Panc1 (cell line): ENCODE data around the gene RPS6KA4. TPM values are rescaled to one million over a fixed set of nuclear protein-coding genes. Genes with fewer than 3 reads are reported as not detected.

ENCODE experiments used
- ATAC-seq: fragments of 200-7000 bp; cut with Tn5 transposase; 2 replicates; pipeline ENCODE4 v1.9.1; 2020; ENCODE audit warnings: mild to moderate bottlenecking, moderate library complexity
- BruUV-seq: library from RNA; stranded (reverse); fragments of 400-500 nt; replicated peaks from 2 replicates; lab custom pipeline; 2021; lab: Mats Ljungman, UMichigan
- CTCF ChIA-PET: fragments of 300-600 bp; sonication (Branson Sonifier 250); formaldehyde crosslinking; loops from one replicate; lab custom pipeline; 2022; ENCODE audit warnings: antibody characterized with exemption; lab: Charles Lee
- POLR2A ChIA-PET: fragments of 300-600 bp; sonication (Branson Sonifier 250); formaldehyde crosslinking; loops from one replicate; lab custom pipeline; 2022; ENCODE audit warnings: antibody characterized with exemption; lab: Charles Lee
- DNase-seq: peaks from one replicate; pipeline ENCODE4 v3.0.0-alpha.2; 2010; ENCODE audit warnings: low read depth, low spot score
- H3K27ac ChIP-seq: 2 replicates; pipeline ENCODE4 v1.5.1; 2011; ENCODE audit warnings: mild to moderate bottlenecking, low read length, inconsistent platforms
- H3K27me3 ChIP-seq: fragments of 200-500 bp; sonication (Bioruptor generic); 2 replicates; pipeline ENCODE4 v1.6.0; 2014; ENCODE audit warnings: low read length, inconsistent platforms; ENCODE audit not compliant: control insufficient read depth, insufficient read depth
- H3K36me3 ChIP-seq: fragments of 200-500 bp; sonication (Bioruptor generic); 2 replicates; pipeline ENCODE4 v1.5.1; 2014; ENCODE audit warnings: inconsistent platforms, mild to moderate bottlenecking, low read length, moderate library complexity; ENCODE audit not compliant: control insufficient read depth, insufficient read depth
- H3K4me1 ChIP-seq: 2 replicates; pipeline ENCODE4 v1.5.1; 2011; ENCODE audit warnings: inconsistent platforms, mild to moderate bottlenecking, low read length, moderate library complexity; ENCODE audit not compliant: control insufficient read depth, insufficient read depth
- H3K4me3 ChIP-seq, 2 experiments: 2 replicates each; pipeline ENCODE4 v1.5.1; 2011 to 2012; ENCODE audit warnings: low read depth in 2 of 2, low read length in 2 of 2, mild to moderate bottlenecking in 2 of 2, inconsistent platforms in 1 of 2, moderate library complexity in 1 of 2
- H3K9me3 ChIP-seq: fragments of 200-500 bp; sonication (Bioruptor generic); 2 replicates; pipeline ENCODE4 v1.5.1; 2014; ENCODE audit warnings: low read depth, mild to moderate bottlenecking, inconsistent platforms, low read length, moderate library complexity; ENCODE audit not compliant: control insufficient read depth, insufficient read depth
- CTCF ChIP-seq: fragments of 450-650 bp; IDR thresholded peaks from 2 replicates; pipeline ENCODE4 v1.5.1; 2017; ENCODE audit warnings: mild to moderate bottlenecking
- POLR2AphosphoS5 ChIP-seq: IDR thresholded peaks from 2 replicates; pipeline ENCODE4 v1.6.1; 2012; ENCODE audit warnings: mild to moderate bottlenecking, low read depth, low read length, moderate library complexity
- REST ChIP-seq, 2 experiments: IDR thresholded peaks; 2 replicates each; pipeline ENCODE4 v1.6.1; 2011 to 2012; ENCODE audit warnings: low read depth in 2 of 2, control low read depth in 1 of 2, low read length in 1 of 2, mild to moderate bottlenecking in 1 of 2, moderate library complexity in 1 of 2; ENCODE audit not compliant: insufficient read depth in 1 of 2
- SIN3A ChIP-seq: IDR thresholded peaks from 2 replicates; pipeline ENCODE4 v1.6.1; 2012; ENCODE audit warnings: low read depth, mild to moderate bottlenecking, low read length, moderate library complexity, borderline replicate concordance; ENCODE audit not compliant: insufficient read depth
- TCF7L2 ChIP-seq: IDR thresholded peaks from 2 replicates; pipeline ENCODE4 v1.6.1; 2011; ENCODE audit warnings: mild to moderate bottlenecking, low read depth, low read length, inconsistent platforms
- in situ Hi-C: cut with HindIII; loops from 2 replicates; pipeline ENCODE4 v1.10.0; 2016; ENCODE audit warnings: low sequenced_read_pairs, low pct_unique_long_range_greater_than_20kb
- intact Hi-C: fragments of 100-400 bp; cut with micrococcal nuclease; formaldehyde crosslinking; loops from one replicate; pipeline ENCODE4 v1.10.0; 2022; ENCODE audit not compliant: unreplicated experiment
- total RNA-seq: library from RNA; stranded (reverse); gene quantifications from one replicate; pipeline ENCODE4 v1.2.1, GENCODE V29; 2021; ENCODE audit not compliant: unreplicated experiment

RPS6KA4 gene
- total RNA-seq, 1 experiment from 2014 or later, result 74.0 TPM

- no peak for ATAC-seq
- Histone ChIP-seq H3K36me3 (no peaks in the 10 kb centered on the region), H3K27me3 (no peaks in the 10 kb centered on the region), H3K9me3 (no peaks in the 10 kb centered on the region), H3K4me3 (no peak overlapping the region), H3K27ac (no peak overlapping the region), H3K4me1 (peaks cover 32% of the 10 kb centered on the region)
- no peak for TF ChIP-seq SIN3A
- TF ChIP-seq TCF7L2, result no peak
- ChIA-PET POLR2A (no interaction called here), CTCF (interaction anchor here (0.7 to 1.0 kb wide), 3 partner anchors 24 to 32 kb away, joined by 3 to 7 read pairs (median 4); no protein-coding TSS in a partner anchor)
- no peak for DNase-seq
- no TSS peak for BruUV-seq
- intact Hi-C loops, result no loop called here
- in situ Hi-C loops, result no loop called here
These were observed 34.1 kb upstream of the RPS6KA4 start for GRCh38 chr11:64324692-64325469.

GRCh38 chr11:64327375-64327774 is 31.6 kb upstream of the RPS6KA4 start:
- no peaks in the 10 kb centered on the region for H3K27me3 ChIP-seq
- no peaks in the 10 kb centered on the region for H3K36me3 ChIP-seq
- H3K4me1 ChIP-seq, result peaks cover 22% of the 10 kb centered on the region
- no peak overlapping the region for H3K27ac ChIP-seq
- intact Hi-C loops, result no loop called here
- no peak overlapping the region for H3K4me3 ChIP-seq
- in situ Hi-C loops, result no loop called here
- ChIA-PET CTCF (no interaction called here), POLR2A (no interaction called here)
- BruUV-seq, result no TSS peak
- DNase-seq (no peak), ATAC-seq (no peak)
- H3K9me3 ChIP-seq, result no peaks in the 10 kb centered on the region
- TF ChIP-seq CTCF (no peak), SIN3A (no peak), POLR2AphosphoS5 (no peak), REST (IDR thresholded peaks at IDR 0.05; ENCODE audit: insufficient read depth in 1 of 2, low read depth in 2 of 2, low read length in 1 of 2) (no peak), TCF7L2 (no peak)

- BruUV-seq, result no TSS peak
- ATAC-seq, result no peak
- Histone ChIP-seq H3K4me1 (peaks cover 21% of the 10 kb centered on the region), H3K9me3 (no peaks in the 10 kb centered on the region), H3K4me3 (no peak overlapping the region), H3K27ac (no peak overlapping the region), H3K27me3 (no peaks in the 10 kb centered on the region), H3K36me3 (no peaks in the 10 kb centered on the region)
- in situ Hi-C loops, result no loop called here
- ChIA-PET POLR2A (no interaction called here), CTCF (no interaction called here)
- no peak for DNase-seq
- TF ChIP-seq REST (IDR thresholded peaks at IDR 0.05; ENCODE audit: insufficient read depth in 1 of 2, low read depth in 2 of 2, low read length in 1 of 2), result no peak
- TF ChIP-seq SIN3A, result no peak
- no peak for TF ChIP-seq POLR2AphosphoS5
- TF ChIP-seq CTCF, result no peak
- no peak for TF ChIP-seq TCF7L2
- intact Hi-C loops, result no loop called here
These were observed 31.0 kb upstream of the RPS6KA4 start for GRCh38 chr11:64327993-64328392.
